Bronchial epithelial cell (primary cell): Measurements from ENCODE around the gene MTF2. TPM values are rescaled to one million over a fixed set of nuclear protein-coding genes. Genes with fewer than 3 reads are reported as not detected.

ENCODE experiments used
- DNase-seq: peaks from one replicate; pipeline ENCODE4 v3.0.0-alpha.2; 2010; ENCODE audit warnings: low read depth
- FAIRE-seq: peaks from 2 replicates; lab custom pipeline; 2011; peaks lifted over from hg19 to GRCh38; lab: Jason Lieb, UNC
- H3K27me3 ChIP-seq: 2 replicates; pipeline ENCODE4 v1.5.1; 2011; ENCODE audit warnings: low read length; ENCODE audit not compliant: control insufficient read depth, insufficient read depth
- H3K36me3 ChIP-seq: 2 replicates; pipeline ENCODE4 v1.5.1; 2011; ENCODE audit warnings: low read length; ENCODE audit not compliant: control insufficient read depth, insufficient read depth
- H3K4me3 ChIP-seq: 2 replicates; pipeline ENCODE4 v1.5.1; 2011; ENCODE audit warnings: mild to moderate bottlenecking, low read depth, low read length, control low read depth
- total RNA-seq: library from RNA; depleted of rRNA; stranded (reverse); fragments of >200 nt; gene quantifications from 2 replicates; pipeline ENCODE4 v1.2.1, GENCODE V29; 2014
- TF ChIP-seq, protein P1 (sequence below): IDR thresholded peaks from 2 replicates; pipeline ENCODE4 v1.5.1; 2011; ENCODE audit warnings: mild to moderate bottlenecking, moderate library complexity, low read length, control low read depth, inconsistent platforms; ENCODE audit not compliant: insufficient read depth, severe bottlenecking

The MTF2 gene
- total RNA-seq, 1 donor from 2014 or later = 20.3 TPM

DNA sequence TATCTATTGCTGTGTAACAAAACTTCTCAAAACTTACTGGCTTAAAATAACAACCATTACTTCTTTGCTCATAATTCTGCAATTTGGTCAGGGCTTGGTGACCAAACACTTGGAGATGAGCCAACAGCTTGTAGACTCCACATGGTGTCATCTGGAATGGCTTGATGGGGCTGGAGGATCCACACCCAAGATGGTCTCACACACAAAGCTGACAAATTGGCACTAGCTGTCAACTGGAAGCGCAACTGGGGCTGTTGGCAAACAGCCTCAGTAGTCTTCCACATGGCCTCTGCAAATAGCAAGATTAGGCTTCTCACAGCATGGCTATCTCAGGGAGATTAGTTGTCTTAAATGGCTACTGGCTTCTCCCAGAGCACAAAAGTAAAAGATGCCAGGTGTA lies 27.1 kb upstream of the MTF2 start:
- TF ChIP-seq, protein P1, sequence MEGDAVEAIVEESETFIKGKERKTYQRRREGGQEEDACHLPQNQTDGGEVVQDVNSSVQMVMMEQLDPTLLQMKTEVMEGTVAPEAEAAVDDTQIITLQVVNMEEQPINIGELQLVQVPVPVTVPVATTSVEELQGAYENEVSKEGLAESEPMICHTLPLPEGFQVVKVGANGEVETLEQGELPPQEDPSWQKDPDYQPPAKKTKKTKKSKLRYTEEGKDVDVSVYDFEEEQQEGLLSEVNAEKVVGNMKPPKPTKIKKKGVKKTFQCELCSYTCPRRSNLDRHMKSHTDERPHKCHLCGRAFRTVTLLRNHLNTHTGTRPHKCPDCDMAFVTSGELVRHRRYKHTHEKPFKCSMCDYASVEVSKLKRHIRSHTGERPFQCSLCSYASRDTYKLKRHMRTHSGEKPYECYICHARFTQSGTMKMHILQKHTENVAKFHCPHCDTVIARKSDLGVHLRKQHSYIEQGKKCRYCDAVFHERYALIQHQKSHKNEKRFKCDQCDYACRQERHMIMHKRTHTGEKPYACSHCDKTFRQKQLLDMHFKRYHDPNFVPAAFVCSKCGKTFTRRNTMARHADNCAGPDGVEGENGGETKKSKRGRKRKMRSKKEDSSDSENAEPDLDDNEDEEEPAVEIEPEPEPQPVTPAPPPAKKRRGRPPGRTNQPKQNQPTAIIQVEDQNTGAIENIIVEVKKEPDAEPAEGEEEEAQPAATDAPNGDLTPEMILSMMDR = no peak

DNA sequence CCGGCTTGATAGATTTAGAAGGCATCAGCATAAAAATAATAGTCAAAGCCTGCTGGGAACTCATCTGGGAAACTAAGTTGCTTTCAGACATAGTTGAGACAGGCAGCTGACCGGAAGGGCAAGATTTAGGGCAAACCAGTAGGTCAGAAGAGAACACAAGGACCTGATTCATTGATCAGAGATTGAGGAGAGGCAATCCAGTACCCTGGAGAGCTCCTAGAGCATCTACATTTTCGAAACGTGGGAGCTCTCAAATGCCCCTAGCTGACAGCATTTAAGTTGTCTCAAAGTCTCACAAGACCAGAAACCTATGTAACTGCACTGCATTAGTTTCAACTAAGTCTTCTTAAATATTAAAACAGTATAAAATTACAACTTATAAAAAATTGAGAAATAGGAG lies 22.9 kb upstream of the MTF2 start:
- H3K36me3 ChIP-seq = no peaks in the 10 kb centered on the region
- TF ChIP-seq, protein P1 = no peak
- DNase-seq (peak; percentile 29), FAIRE-seq (no peak)
- H3K4me3 ChIP-seq = no peak overlapping the region
- H3K27me3 ChIP-seq = peaks cover 2% of the 10 kb centered on the region

More for the DNA sequence above, 27.1 kb upstream of the MTF2 start:
- Histone ChIP-seq H3K27me3 (no peaks in the 10 kb centered on the region), H3K4me3 (no peak overlapping the region), H3K36me3 (no peaks in the 10 kb centered on the region)
- no peak for FAIRE-seq
- peak; percentile 3 for DNase-seq

DNA sequence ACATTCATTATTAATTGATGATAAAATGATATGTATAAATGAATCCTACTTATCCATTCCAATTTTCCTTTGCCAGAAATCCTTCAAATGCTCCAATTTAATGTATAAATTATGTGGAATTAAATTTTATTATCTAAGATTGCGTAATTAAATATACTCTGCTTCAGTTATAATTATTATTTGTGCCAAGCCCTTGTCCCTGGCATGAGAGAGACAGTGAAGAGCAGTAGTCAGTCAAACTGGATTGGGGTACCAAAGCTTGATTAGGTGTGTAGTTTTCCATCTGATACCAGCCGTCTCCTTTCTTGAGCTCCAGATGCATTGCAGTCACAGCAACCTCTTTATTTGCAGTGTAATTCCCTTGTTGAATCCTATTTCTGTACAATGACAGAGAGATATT lies 22.4 kb upstream of the MTF2 start:
- H3K36me3 ChIP-seq = no peaks in the 10 kb centered on the region
- peaks cover 2% of the 10 kb centered on the region for H3K27me3 ChIP-seq
- FAIRE-seq (no peak), DNase-seq (no peak)
- TF ChIP-seq, protein P1 = no peak
- no peak overlapping the region for H3K4me3 ChIP-seq

DNA sequence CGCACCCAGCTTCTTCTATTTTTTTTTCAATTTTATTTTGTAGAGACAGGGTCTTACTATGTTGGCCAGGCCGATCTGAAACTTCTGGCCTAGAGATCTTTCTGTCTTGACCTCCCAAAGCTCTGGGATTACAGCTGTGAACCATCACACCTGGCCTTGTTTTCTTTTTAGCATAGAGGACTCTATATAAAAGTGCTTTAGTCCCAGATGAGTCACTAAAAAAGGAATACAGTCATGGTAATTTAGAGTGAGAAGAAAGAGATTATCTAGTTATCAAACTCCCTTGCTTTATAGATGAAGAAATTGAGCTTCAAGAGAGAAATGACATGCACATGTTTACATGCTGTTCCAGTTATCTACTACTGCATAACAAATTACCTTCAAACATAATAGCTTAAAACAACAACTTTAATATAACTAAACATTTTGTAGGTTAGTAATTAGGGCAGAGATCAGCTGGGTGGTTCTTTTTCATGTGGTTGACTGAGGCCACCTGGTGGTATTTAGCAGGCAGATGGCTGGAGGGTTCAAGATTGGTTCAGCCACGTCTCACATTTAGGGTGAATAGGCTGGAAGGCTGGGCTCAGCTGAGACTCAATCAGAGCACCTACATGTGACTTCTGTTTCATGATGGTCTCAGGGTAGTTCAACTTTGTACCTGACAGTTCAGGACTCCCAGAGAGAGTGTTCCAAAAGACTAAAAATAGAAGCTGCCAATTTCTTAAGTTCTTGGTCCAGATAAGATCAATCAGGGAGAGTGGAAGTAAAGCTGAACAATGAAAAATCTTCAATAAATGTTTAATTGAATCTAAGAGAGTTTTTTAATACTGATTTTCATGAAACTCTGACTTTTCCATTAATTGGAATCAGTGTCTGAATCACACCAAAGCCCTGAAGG lies 16.9 kb upstream of the MTF2 start:
- Histone ChIP-seq H3K27me3 (peaks cover 2% of the 10 kb centered on the region), H3K36me3 (no peaks in the 10 kb centered on the region), H3K4me3 (no peak overlapping the region)
- FAIRE-seq (peak; percentile 60), DNase-seq (peak; percentile 58)
- TF ChIP-seq, protein P1 = peak; percentile 60

DNA sequence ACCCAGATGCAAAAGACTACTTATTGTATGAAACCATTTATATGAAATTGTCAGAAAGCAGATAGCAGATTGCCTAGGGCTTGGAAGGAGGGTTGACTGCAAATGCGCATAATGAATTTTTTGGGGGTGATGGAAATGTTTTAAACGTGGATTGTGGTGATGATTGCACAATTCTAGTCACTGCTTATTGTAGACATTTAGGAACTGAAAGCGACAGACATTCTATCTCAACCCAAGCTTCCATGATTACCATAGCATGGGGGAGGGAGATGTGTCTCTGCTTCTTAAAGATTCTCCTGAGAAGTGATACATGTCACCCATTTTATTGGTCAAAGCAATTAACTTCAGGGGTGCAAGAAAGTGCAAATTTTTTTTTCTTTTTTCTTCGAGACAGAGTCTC lies 2.8 kb upstream of the MTF2 start:
- no peak for DNase-seq
- Histone ChIP-seq H3K4me3 (no peak overlapping the region), H3K27me3 (no peaks in the 10 kb centered on the region), H3K36me3 (no peaks in the 10 kb centered on the region)
- TF ChIP-seq, protein P1 = no peak
- no peak for FAIRE-seq
